Muscle layer of colon (tissue), 2 donors: ENCODE measurements around the gene HLA-DMA.
A peak's percentile ranks its signal among the peaks of the same experiment; 100 is the strongest.

Experiments used
- H3K27ac ChIP-seq: one replicate; pipeline ENCODE4 v1.7.0; 2013; ENCODE audit warnings: low read depth, mild to moderate bottlenecking, low read length, moderate library complexity
- H3K27me3 ChIP-seq, 2 donors: one replicate each; pipeline ENCODE4 v1.7.0; 2013; ENCODE audit warnings: low read length in 2 of 2, mild to moderate bottlenecking in 2 of 2; ENCODE audit not compliant: insufficient read depth in 2 of 2, control insufficient read depth in 1 of 2
- H3K36me3 ChIP-seq: one replicate; pipeline ENCODE4 v1.7.0; 2013; ENCODE audit warnings: mild to moderate bottlenecking, low read length; ENCODE audit not compliant: insufficient read depth
- H3K4me1 ChIP-seq: one replicate; pipeline ENCODE4 v1.7.0; 2013; ENCODE audit warnings: mild to moderate bottlenecking, low read length; ENCODE audit not compliant: insufficient read depth
- H3K4me3 ChIP-seq, 2 donors: one replicate each; pipeline ENCODE4 v1.7.0; 2013; ENCODE audit warnings: low read length in 2 of 2, low read depth in 1 of 2, mild to moderate bottlenecking in 1 of 2, moderate library complexity in 1 of 2
- H3K9ac ChIP-seq: one replicate; pipeline ENCODE4 v1.7.0; 2013; ENCODE audit warnings: low read length
- H3K9me3 ChIP-seq: one replicate; pipeline ENCODE4 v1.7.0; 2013; ENCODE audit warnings: mild to moderate bottlenecking, low read length
- donor health status: abdominal sarcoma.
- donor health status: Adenocarcinoma of cecum.

Gene HLA-DMA

GRCh38 chr6:32982702-32983492 is 30.0 kb upstream of the HLA-DMA start:
- no peak overlapping the region for H3K4me3 ChIP-seq
- no peaks in the 10 kb centered on the region for H3K27me3 ChIP-seq
- H3K9ac ChIP-seq, result no peak overlapping the region
- H3K4me1 ChIP-seq, result peaks cover 28% of the 10 kb centered on the region
- H3K36me3 ChIP-seq, result peaks cover 38% of the 10 kb centered on the region
- H3K27ac ChIP-seq, result peak overlapping the region; percentile 51
- no peaks in the 10 kb centered on the region for H3K9me3 ChIP-seq

DNA sequence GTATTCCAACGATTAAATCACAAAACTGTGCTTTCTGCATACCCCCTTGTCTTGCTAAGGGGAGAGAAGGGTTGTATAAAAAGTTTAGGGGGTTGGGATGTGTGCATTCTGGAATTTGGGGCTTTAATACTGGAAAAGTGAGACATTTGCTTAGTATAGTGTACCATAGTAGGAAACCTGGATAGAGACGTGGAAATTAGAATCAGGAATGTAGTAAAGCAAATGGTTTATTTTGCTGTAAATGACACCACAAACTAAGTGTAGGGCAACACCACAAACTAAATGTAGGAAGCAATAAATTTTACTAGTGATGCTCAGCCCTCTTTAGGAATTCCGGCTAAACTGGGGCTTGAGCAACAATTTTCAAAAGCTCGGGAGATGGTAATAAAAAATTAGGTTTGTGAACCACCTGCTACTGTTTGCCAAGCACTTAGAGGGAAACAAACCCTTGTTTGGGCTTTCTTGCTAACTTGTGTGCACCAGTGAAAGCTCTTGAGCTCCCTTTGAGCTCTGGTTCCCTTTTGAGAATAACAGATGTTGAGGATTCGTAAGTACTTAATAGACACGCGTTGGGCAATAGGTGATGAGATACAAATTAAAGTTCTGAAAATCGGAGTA is 29.3 kb upstream of the HLA-DMA start:
- Histone ChIP-seq H3K27ac (peak overlapping the region; percentile 51), H3K9me3 (no peaks in the 10 kb centered on the region), H3K9ac (no peak overlapping the region), H3K27me3 (no peaks in the 10 kb centered on the region), H3K36me3 (peaks cover 45% of the 10 kb centered on the region), H3K4me3 (no peak overlapping the region), H3K4me1 (peaks cover 28% of the 10 kb centered on the region)

GRCh38 chr6:32980488-32981038 is 27.7 kb upstream of the HLA-DMA start:
- H3K27ac ChIP-seq, result peak overlapping the region; percentile 43
- no peaks in the 10 kb centered on the region for H3K27me3 ChIP-seq
- no peak overlapping the region for H3K4me3 ChIP-seq
- peaks cover 61% of the 10 kb centered on the region for H3K36me3 ChIP-seq
- no peaks in the 10 kb centered on the region for H3K9me3 ChIP-seq
- H3K4me1 ChIP-seq, result peaks cover 39% of the 10 kb centered on the region
- H3K9ac ChIP-seq, result no peak overlapping the region

DNA sequence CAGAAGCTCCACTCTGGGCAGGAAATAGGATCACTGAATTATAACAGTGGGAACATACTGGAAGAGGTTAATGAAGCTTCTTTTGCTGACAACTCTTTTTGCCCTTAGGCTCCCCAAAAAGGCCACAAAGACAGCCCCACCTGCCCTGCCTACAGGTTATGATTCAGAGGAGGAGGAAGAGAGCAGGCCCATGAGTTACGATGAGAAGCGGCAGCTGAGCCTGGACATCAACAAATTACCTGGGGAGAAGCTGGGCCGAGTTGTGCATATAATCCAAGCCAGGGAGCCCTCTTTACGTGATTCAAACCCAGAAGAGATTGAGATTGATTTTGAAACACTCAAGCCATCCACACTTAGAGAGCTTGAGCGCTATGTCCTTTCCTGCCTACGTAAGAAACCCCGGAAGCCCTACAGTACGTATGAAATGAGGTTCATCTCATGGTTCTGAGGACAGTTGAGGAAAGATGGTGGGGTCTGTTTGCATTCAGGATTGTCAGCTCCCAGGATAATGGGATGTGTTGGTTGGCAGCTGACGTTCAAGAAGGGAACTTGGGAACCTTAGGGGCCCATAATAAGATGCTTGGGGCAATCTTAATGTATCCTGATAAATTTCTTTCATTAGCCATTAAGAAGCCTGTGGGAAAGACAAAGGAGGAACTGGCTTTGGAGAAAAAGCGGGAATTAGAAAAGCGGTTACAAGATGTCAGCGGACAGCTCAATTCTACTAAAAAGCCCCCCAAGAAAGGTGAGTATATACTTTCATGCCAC is 27.0 kb upstream of the HLA-DMA start:
- no peaks in the 10 kb centered on the region for H3K27me3 ChIP-seq
- H3K4me1 ChIP-seq, result peaks cover 45% of the 10 kb centered on the region
- no peak overlapping the region for H3K4me3 ChIP-seq
- no peak overlapping the region for H3K9ac ChIP-seq
- peaks cover 68% of the 10 kb centered on the region for H3K36me3 ChIP-seq
- no peak overlapping the region for H3K27ac ChIP-seq
- H3K9me3 ChIP-seq, result no peaks in the 10 kb centered on the region

DNA sequence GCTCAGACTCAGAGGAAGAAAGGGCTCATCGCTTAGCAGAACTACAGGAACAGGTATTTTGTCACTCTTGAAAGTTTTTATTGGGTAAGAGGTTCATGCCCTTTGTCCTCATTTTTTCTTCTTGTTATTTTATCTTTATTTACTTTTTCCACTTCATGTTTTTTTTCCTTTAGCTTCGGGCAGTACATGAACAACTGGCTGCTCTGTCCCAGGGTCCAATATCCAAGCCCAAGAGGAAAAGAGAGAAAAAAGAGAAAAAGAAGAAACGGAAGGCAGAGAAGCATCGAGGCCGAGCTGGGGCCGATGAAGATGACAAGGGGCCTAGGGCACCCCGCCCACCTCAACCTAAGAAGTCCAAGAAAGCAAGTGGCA is 25.0 kb upstream of the HLA-DMA start:
- Histone ChIP-seq H3K9ac (no peak overlapping the region), H3K27me3 (no peaks in the 10 kb centered on the region), H3K36me3 (peaks cover 79% of the 10 kb centered on the region), H3K4me1 (peaks cover 48% of the 10 kb centered on the region), H3K4me3 (no peak overlapping the region), H3K27ac (no peak overlapping the region), H3K9me3 (no peaks in the 10 kb centered on the region)

DNA sequence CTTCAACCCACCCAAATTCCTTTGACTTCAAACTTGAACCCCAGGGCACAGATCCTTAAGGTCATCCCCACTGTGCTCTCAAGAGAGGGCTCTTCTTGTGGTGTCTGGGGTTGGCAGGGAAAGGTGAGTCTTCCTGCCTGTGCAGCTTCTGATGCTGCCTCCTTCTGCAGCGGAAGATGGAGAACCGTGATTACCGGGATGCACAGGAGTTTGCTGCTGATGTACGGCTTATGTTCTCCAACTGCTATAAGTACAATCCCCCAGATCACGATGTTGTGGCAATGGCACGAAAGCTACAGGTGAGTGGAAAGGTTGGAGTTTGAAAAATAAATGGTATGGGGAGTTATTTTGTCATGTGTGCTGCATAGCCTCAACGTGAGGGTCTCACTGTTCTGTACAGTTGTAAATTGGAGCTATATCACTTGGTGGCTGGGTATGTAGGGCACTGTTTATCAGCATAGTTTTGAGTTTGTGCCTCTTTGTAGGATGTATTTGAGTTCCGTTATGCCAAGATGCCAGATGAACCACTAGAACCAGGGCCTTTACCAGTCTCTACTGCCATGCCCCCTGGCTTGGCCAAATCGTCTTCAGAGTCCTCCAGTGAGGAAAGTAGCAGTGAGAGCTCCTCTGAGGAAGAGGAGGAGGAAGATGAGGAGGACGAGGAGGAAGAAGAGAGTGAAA is 24.5 kb upstream of the HLA-DMA start:
- no peak overlapping the region for H3K9ac ChIP-seq
- no peak overlapping the region for H3K27ac ChIP-seq
- peaks cover 42% of the 10 kb centered on the region for H3K4me1 ChIP-seq

GRCh38 chr6:32976334-32977069 is 23.6 kb upstream of the HLA-DMA start:
- Histone ChIP-seq H3K27ac (no peak overlapping the region), H3K9ac (no peak overlapping the region), H3K36me3 (peaks cover 80% of the 10 kb centered on the region), H3K4me1 (peaks cover 33% of the 10 kb centered on the region), H3K9me3 (no peaks in the 10 kb centered on the region), H3K27me3 (no peaks in the 10 kb centered on the region), H3K4me3 (no peak overlapping the region)

More for the DNA sequence above, 24.5 kb upstream of the HLA-DMA start:
- H3K27me3 ChIP-seq, result no peaks in the 10 kb centered on the region
- no peaks in the 10 kb centered on the region for H3K9me3 ChIP-seq
- peaks cover 83% of the 10 kb centered on the region for H3K36me3 ChIP-seq
- no peak overlapping the region for H3K4me3 ChIP-seq

DNA sequence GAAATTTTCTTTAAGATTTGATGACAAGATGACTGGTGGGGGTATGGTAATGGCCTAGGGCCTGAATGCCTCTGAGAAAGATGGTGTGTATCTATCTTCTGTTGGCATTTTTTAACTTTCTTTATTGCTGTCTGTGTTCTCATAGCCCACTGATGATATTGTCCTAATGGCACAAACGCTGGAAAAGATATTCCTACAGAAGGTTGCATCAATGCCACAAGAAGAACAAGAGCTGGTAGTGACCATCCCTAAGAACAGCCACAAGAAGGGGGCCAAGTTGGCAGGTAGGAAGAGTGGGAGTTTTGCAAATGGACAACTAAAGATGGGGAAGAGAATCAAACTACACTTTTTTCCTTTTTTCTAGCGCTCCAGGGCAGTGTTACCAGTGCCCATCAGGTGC is 23.0 kb upstream of the HLA-DMA start:
- no peaks in the 10 kb centered on the region for H3K27me3 ChIP-seq
- no peak overlapping the region for H3K27ac ChIP-seq
- H3K4me3 ChIP-seq, result no peak overlapping the region
- no peaks in the 10 kb centered on the region for H3K9me3 ChIP-seq
- H3K4me1 ChIP-seq, result peaks cover 31% of the 10 kb centered on the region
- no peak overlapping the region for H3K9ac ChIP-seq
- peaks cover 74% of the 10 kb centered on the region for H3K36me3 ChIP-seq

GRCh38 chr6:32974541-32975308 is 21.8 kb upstream of the HLA-DMA start:
- H3K36me3 ChIP-seq, result peaks cover 63% of the 10 kb centered on the region
- H3K9me3 ChIP-seq, result no peaks in the 10 kb centered on the region

GRCh38 chr6:32974016-32974333 is 21.1 kb upstream of the HLA-DMA start:
- Histone ChIP-seq H3K9me3 (no peaks in the 10 kb centered on the region), H3K36me3 (peaks cover 55% of the 10 kb centered on the region), H3K27me3 (no peaks in the 10 kb centered on the region), H3K27ac (peak overlapping the region; percentile 48), H3K9ac (peak overlapping the region; percentile 69), H3K4me3 (peak overlapping the region; percentile 82 to 83), H3K4me1 (peaks cover 31% of the 10 kb centered on the region)

More at GRCh38 chr6:32974541-32975308, 21.8 kb upstream of the HLA-DMA start:
- H3K27ac ChIP-seq, result peak overlapping the region; percentile 48
- H3K4me1 ChIP-seq, result peaks cover 31% of the 10 kb centered on the region
- H3K27me3 ChIP-seq, result no peaks in the 10 kb centered on the region
- peak overlapping the region; percentile 62 for H3K9ac ChIP-seq
- peak overlapping the region; percentile 82 to 83 for H3K4me3 ChIP-seq
